Muscle layer of colon (tissue), 2 donors: ENCODE measurements around the gene SIGLEC15.

Experiments
- H3K27ac ChIP-seq: one replicate; pipeline ENCODE4 v1.7.0; 2013; ENCODE audit warnings: low read depth, mild to moderate bottlenecking, low read length, moderate library complexity
- H3K27me3 ChIP-seq, 2 donors: one replicate each; pipeline ENCODE4 v1.7.0; 2013; ENCODE audit warnings: low read length in 2 of 2, mild to moderate bottlenecking in 2 of 2; ENCODE audit not compliant: insufficient read depth in 2 of 2, control insufficient read depth in 1 of 2
- H3K36me3 ChIP-seq: one replicate; pipeline ENCODE4 v1.7.0; 2013; ENCODE audit warnings: mild to moderate bottlenecking, low read length; ENCODE audit not compliant: insufficient read depth
- H3K4me1 ChIP-seq: one replicate; pipeline ENCODE4 v1.7.0; 2013; ENCODE audit warnings: mild to moderate bottlenecking, low read length; ENCODE audit not compliant: insufficient read depth
- H3K4me3 ChIP-seq, 2 donors: one replicate each; pipeline ENCODE4 v1.7.0; 2013; ENCODE audit warnings: low read length in 2 of 2, low read depth in 1 of 2, mild to moderate bottlenecking in 1 of 2, moderate library complexity in 1 of 2
- H3K9ac ChIP-seq: one replicate; pipeline ENCODE4 v1.7.0; 2013; ENCODE audit warnings: low read length
- H3K9me3 ChIP-seq: one replicate; pipeline ENCODE4 v1.7.0; 2013; ENCODE audit warnings: mild to moderate bottlenecking, low read length
- donor health status: abdominal sarcoma.
- donor health status: Adenocarcinoma of cecum.

SIGLEC15 gene

GRCh38 chr18:45849529-45849928, 24.1 kb downstream of the SIGLEC15 start:
- Histone ChIP-seq H3K4me3 (no peak overlapping the region), H3K36me3 (peaks cover 41% of the 10 kb centered on the region), H3K27ac (no peak overlapping the region), H3K27me3 (no peaks in the 10 kb centered on the region), H3K9ac (no peak overlapping the region), H3K4me1 (no peaks in the 10 kb centered on the region), H3K9me3 (no peaks in the 10 kb centered on the region)

DNA sequence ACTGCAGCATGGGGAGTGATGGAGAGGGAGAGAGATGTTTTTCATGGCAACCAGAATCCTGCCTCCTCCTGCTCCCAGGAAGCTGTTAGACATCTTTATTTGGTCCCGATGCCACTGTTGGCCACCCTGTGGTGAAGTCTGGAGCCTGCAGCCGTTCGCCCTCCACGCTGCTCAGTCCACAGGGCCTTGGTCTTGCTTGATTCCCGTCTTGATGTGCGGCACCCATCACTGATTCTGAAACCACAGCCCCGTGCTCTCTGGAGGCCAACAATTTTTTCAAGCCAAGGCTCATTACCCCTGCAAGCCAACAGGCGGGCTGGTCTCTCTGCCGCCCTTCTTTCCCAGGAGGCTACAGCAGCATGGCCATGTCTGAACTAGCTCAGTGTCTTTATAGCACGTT, 24.5 kb downstream of the SIGLEC15 start:
- H3K9me3 ChIP-seq = no peaks in the 10 kb centered on the region
- H3K4me3 ChIP-seq = no peak overlapping the region
- no peak overlapping the region for H3K9ac ChIP-seq
- peaks cover 46% of the 10 kb centered on the region for H3K36me3 ChIP-seq
- H3K27ac ChIP-seq = no peak overlapping the region
- H3K4me1 ChIP-seq = no peaks in the 10 kb centered on the region
- no peaks in the 10 kb centered on the region for H3K27me3 ChIP-seq

GRCh38 chr18:45851161-45851925, 25.9 kb downstream of the SIGLEC15 start:
- Histone ChIP-seq H3K27me3 (no peaks in the 10 kb centered on the region), H3K4me1 (no peaks in the 10 kb centered on the region), H3K36me3 (peaks cover 58% of the 10 kb centered on the region), H3K27ac (no peak overlapping the region), H3K4me3 (no peak overlapping the region), H3K9me3 (no peaks in the 10 kb centered on the region), H3K9ac (no peak overlapping the region)

- Histone ChIP-seq H3K27me3 (no peaks in the 10 kb centered on the region), H3K27ac (no peak overlapping the region), H3K4me1 (no peaks in the 10 kb centered on the region), H3K9ac (no peak overlapping the region), H3K36me3 (peaks cover 62% of the 10 kb centered on the region), H3K4me3 (no peak overlapping the region), H3K9me3 (no peaks in the 10 kb centered on the region)
Measured at GRCh38 chr18:45852631-45853030, 27.2 kb downstream of the SIGLEC15 start.

- Histone ChIP-seq H3K4me1 (no peaks in the 10 kb centered on the region), H3K9me3 (no peaks in the 10 kb centered on the region), H3K9ac (no peak overlapping the region), H3K36me3 (peaks cover 75% of the 10 kb centered on the region), H3K27ac (no peak overlapping the region), H3K4me3 (no peak overlapping the region), H3K27me3 (no peaks in the 10 kb centered on the region)
Measured at GRCh38 chr18:45854036-45854586, 28.6 kb downstream of the SIGLEC15 start.

GRCh38 chr18:45856531-45856930, 31.1 kb downstream of the SIGLEC15 start:
- H3K27ac ChIP-seq = no peak overlapping the region
- H3K36me3 ChIP-seq = peaks cover 83% of the 10 kb centered on the region
- H3K4me3 ChIP-seq = no peak overlapping the region

DNA sequence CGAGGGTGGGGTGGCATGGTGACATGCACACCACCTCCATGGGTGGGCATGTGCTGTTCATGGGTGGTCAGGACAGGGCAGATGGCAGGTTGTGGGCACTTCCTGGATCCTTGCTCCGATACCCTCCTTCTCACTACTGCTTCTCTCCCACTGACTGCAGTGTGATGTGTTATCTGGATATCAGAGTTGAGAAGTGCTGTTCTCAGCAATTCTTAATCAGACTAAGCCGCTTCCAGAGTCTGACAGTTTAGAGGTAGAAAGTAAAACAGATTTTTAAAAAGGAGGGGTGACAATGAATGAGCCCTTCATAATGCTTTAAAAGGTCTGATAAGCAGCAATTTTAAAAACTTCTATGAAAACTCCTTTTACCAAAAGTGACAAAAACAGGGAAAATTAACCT, 33.9 kb downstream of the SIGLEC15 start:
- no peak overlapping the region for H3K27ac ChIP-seq
- no peaks in the 10 kb centered on the region for H3K27me3 ChIP-seq
- H3K4me1 ChIP-seq = no peaks in the 10 kb centered on the region
- no peak overlapping the region for H3K4me3 ChIP-seq
- H3K9me3 ChIP-seq = no peaks in the 10 kb centered on the region
- H3K36me3 ChIP-seq = peaks cover 72% of the 10 kb centered on the region
- H3K9ac ChIP-seq = no peak overlapping the region

More at GRCh38 chr18:45856531-45856930, 31.1 kb downstream of the SIGLEC15 start:
- H3K9ac ChIP-seq = no peak overlapping the region
- H3K9me3 ChIP-seq = no peaks in the 10 kb centered on the region
- no peaks in the 10 kb centered on the region for H3K4me1 ChIP-seq
- H3K27me3 ChIP-seq = no peaks in the 10 kb centered on the region

DNA sequence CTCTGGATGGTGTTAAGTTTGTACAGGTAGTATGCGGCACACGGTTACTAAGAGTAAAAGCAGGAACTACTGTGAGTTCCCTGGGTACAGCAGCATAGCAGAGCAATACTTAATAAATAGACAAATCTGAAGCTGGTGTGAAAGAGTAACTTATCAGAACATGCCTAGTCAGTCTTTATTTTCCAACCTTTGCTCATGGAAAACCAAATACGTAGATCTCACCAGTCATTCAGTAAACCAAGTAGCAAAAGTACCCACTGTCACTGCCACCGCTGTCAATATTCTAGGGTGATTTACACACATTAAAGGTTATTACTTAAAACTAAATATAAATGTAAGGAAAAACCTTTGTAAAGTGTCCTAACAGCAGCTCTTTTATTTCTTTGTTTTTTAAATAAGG, 35.0 kb downstream of the SIGLEC15 start:
- peaks cover 72% of the 10 kb centered on the region for H3K36me3 ChIP-seq
- H3K27ac ChIP-seq = no peak overlapping the region
- H3K27me3 ChIP-seq = no peaks in the 10 kb centered on the region
- H3K4me3 ChIP-seq = no peak overlapping the region
- no peaks in the 10 kb centered on the region for H3K9me3 ChIP-seq
- H3K4me1 ChIP-seq = no peaks in the 10 kb centered on the region
- H3K9ac ChIP-seq = no peak overlapping the region

GRCh38 chr18:45860971-45861370, 35.5 kb downstream of the SIGLEC15 start:
- Histone ChIP-seq H3K27me3 (no peaks in the 10 kb centered on the region), H3K9ac (no peak overlapping the region), H3K4me1 (no peaks in the 10 kb centered on the region), H3K4me3 (no peak overlapping the region), H3K27ac (no peak overlapping the region), H3K36me3 (peaks cover 72% of the 10 kb centered on the region), H3K9me3 (no peaks in the 10 kb centered on the region)

DNA sequence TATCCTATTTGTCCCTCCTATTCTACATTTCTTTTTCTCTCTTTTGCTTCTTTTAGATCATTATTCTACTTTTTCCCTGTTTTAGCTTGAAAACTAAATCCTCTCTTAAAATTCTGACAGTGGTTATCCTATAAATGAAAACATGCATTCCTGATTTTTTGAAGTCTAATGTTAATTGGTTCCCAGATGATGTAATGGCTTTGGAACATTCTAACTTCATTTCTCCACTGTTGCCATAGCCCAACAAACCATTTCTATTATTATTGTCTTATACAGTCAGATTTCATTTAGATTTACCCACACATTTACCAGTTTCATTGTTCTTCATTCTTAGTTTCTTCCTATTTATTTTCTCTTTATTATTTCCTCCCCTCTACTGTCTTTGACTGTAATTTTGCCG, 36.5 kb downstream of the SIGLEC15 start:
- Histone ChIP-seq H3K4me1 (no peaks in the 10 kb centered on the region), H3K27ac (no peak overlapping the region), H3K4me3 (no peak overlapping the region), H3K36me3 (peaks cover 75% of the 10 kb centered on the region), H3K9me3 (no peaks in the 10 kb centered on the region), H3K27me3 (no peaks in the 10 kb centered on the region), H3K9ac (no peak overlapping the region)

- Histone ChIP-seq H3K27ac (no peak overlapping the region), H3K27me3 (no peaks in the 10 kb centered on the region), H3K9me3 (no peaks in the 10 kb centered on the region), H3K36me3 (peaks cover 73% of the 10 kb centered on the region), H3K9ac (no peak overlapping the region), H3K4me3 (no peak overlapping the region), H3K4me1 (no peaks in the 10 kb centered on the region)
Measured at GRCh38 chr18:45863469-45863868, 38.0 kb downstream of the SIGLEC15 start.

- no peak overlapping the region for H3K27ac ChIP-seq
- no peak overlapping the region for H3K4me3 ChIP-seq
- H3K27me3 ChIP-seq = no peaks in the 10 kb centered on the region
- no peaks in the 10 kb centered on the region for H3K9me3 ChIP-seq
- peaks cover 67% of the 10 kb centered on the region for H3K36me3 ChIP-seq
- no peaks in the 10 kb centered on the region for H3K4me1 ChIP-seq
- no peak overlapping the region for H3K9ac ChIP-seq
Measured at GRCh38 chr18:45864081-45864480, 38.6 kb downstream of the SIGLEC15 start.
